Epidermal melanocyte (primary cell): Measurements from ENCODE around the gene BPIFB6.

Source experiments
- DNase-seq: peaks from one replicate; pipeline ENCODE4 v3.0.0; 2011; ENCODE audit warnings: low spot score; ENCODE audit not compliant: insufficient read length

Gene BPIFB6

GRCh38 chr20:33031531-33031930, at the start of gene BPIFB6:
BPIFB6 (plus strand) TSS chr20:33031648; CDS start chr20:33031648, 0 bp downstream.
- no peak for DNase-seq

GRCh38 chr20:32982617-32983458, 48.6 kb upstream of the BPIFB6 start:
- DNase-seq = no peak

GRCh38 chr20:32983459-32984112, 47.9 kb upstream of the BPIFB6 start:
- no peak for DNase-seq

- DNase-seq = no peak
Observed at GRCh38 chr20:32984196-32984595, 47.3 kb upstream of the BPIFB6 start.

- DNase-seq = no peak
Observed at GRCh38 chr20:32984631-32985354, 46.7 kb upstream of the BPIFB6 start.

- DNase-seq = no peak
Observed at GRCh38 chr20:32985596-32985995, 45.9 kb upstream of the BPIFB6 start.

GRCh38 chr20:32986331-32986966, 45.0 kb upstream of the BPIFB6 start:
- no peak for DNase-seq

- no peak for DNase-seq
Observed at GRCh38 chr20:32987044-32987825, 44.2 kb upstream of the BPIFB6 start.

- DNase-seq = no peak
Observed at GRCh38 chr20:32988008-32988407, 43.4 kb upstream of the BPIFB6 start.

GRCh38 chr20:32989507-32990283, 41.8 kb upstream of the BPIFB6 start:
- DNase-seq = no peak

- DNase-seq = no peak
Observed at GRCh38 chr20:32990426-32990825, 41.0 kb upstream of the BPIFB6 start.

- DNase-seq = no peak
Observed at GRCh38 chr20:32991383-32991782, 40.1 kb upstream of the BPIFB6 start.

GRCh38 chr20:32991792-32992641, 39.4 kb upstream of the BPIFB6 start:
- DNase-seq = no peak

- DNase-seq = no peak
Observed at GRCh38 chr20:32993496-32994050, 37.9 kb upstream of the BPIFB6 start.

GRCh38 chr20:32995802-32996201, 35.6 kb upstream of the BPIFB6 start:
- no peak for DNase-seq

GRCh38 chr20:32997431-32997830, 34.0 kb upstream of the BPIFB6 start:
- no peak for DNase-seq

- DNase-seq = no peak
Observed at GRCh38 chr20:32999603-33000250, 31.7 kb upstream of the BPIFB6 start.

- DNase-seq = no peak
Observed at GRCh38 chr20:33000802-33001466, 30.5 kb upstream of the BPIFB6 start.
